ENCODE data around the gene URAD.

DNA sequence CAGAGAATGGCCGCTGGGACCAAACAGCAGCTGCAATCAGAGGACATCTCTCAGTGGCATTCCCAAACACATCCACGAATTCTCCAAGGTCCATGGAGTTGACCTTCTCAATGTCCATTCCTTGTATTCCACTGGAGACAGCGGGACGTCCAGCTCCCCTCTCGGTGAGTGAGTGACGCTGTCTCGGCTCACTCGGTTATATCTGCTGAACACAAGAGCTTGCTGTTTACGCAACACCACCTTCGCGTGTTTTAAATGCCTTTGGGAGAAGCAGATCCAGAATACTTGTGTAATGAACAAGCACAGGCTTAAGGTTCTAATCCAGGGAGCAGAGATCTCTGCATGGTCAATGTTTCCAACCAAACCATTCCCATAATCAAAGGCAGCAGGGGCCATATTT is at the start of gene URAD:
- TF ChIP-seq, protein P1, sequence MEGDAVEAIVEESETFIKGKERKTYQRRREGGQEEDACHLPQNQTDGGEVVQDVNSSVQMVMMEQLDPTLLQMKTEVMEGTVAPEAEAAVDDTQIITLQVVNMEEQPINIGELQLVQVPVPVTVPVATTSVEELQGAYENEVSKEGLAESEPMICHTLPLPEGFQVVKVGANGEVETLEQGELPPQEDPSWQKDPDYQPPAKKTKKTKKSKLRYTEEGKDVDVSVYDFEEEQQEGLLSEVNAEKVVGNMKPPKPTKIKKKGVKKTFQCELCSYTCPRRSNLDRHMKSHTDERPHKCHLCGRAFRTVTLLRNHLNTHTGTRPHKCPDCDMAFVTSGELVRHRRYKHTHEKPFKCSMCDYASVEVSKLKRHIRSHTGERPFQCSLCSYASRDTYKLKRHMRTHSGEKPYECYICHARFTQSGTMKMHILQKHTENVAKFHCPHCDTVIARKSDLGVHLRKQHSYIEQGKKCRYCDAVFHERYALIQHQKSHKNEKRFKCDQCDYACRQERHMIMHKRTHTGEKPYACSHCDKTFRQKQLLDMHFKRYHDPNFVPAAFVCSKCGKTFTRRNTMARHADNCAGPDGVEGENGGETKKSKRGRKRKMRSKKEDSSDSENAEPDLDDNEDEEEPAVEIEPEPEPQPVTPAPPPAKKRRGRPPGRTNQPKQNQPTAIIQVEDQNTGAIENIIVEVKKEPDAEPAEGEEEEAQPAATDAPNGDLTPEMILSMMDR (IDR thresholded peaks at IDR 0.05; ENCODE audit: borderline replicate concordance, extremely low read depth, low read length, poor library complexity, severe bottlenecking), result no peak
- TF ChIP-seq EZH2 (IDR thresholded peaks at IDR 0.05; ENCODE audit: borderline replicate concordance, low read depth, low read length, severe bottlenecking), result no peak

Measured in DND-41 (cell line).